ENCODE results near the gene IFT172. TPM values are rescaled to one million over a fixed set of nuclear protein-coding genes. Genes with fewer than 3 reads are reported as not detected.
A peak's percentile ranks its signal among the peaks of the same experiment; 100 is the strongest.

IFT172 gene
- total and polyA plus RNA-seq, 2 donors (not counting 3 experiments of a cell fraction or from before 2014, with no cell fraction given): 29.4 to 34.1 TPM

DNA sequence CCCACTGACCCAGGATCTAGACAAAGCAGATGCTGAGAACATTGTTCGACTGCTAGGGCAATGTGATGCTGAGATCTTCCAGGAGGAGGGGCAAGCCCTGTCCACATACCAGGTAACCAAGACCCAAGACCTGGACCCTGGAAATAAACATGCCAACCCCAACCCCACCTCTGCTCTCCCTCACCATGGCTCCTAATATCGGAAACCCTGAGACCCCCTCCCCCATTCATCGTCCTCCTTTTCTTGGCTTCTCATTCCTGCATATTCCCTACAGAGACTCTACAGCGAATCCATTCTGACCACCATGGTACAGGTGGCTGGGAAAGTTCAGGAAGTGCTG is 7.7 kb upstream of the IFT172 start:
- Histone ChIP-seq H3K4me3 (replicated peaks in 1 of 3; ENCODE audit: insufficient read depth in 1 of 3, low read depth in 1 of 3, low read length in 3 of 3) (no peak overlapping the region), H3K9me1 (replicated peaks; ENCODE audit: control insufficient read depth, extremely low read depth, insufficient read depth, low read length) (no peaks in the 10 kb centered on the region), H2AFZ (ENCODE audit: low read depth, low read length) (peak overlapping the region; percentile 92), H3K9me3 (replicated peaks; ENCODE audit: control insufficient read depth, insufficient read depth, low read length) (no peaks in the 10 kb centered on the region), H3K4me1 (ENCODE audit: control insufficient read depth, extremely low read depth, insufficient read depth, low read length) (peaks cover 16% of the 10 kb centered on the region), H3K27me3 (ENCODE audit: control insufficient read depth in 2 of 2, insufficient read depth in 2 of 2, low read length in 2 of 2) (no peaks in the 10 kb centered on the region), H4K20me1 (replicated peaks; ENCODE audit: control insufficient read depth, extremely low read depth, insufficient read depth, low read length) (no peaks in the 10 kb centered on the region), H3K9ac (replicated peaks; ENCODE audit: extremely low read depth, insufficient read depth, low read length) (no peak overlapping the region), H3K27ac (ENCODE audit: insufficient read depth, low read depth, low read length) (no peak overlapping the region), H3K4me2 (ENCODE audit: insufficient read depth, low read length) (peak overlapping the region; percentile 15), H3K79me2 (ENCODE audit: control insufficient read depth, insufficient read depth, low read length) (no peaks in the 10 kb centered on the region), H3K36me3 (ENCODE audit: control insufficient read depth in 2 of 2, extremely low read depth in 1 of 2, insufficient read depth in 2 of 2, low read length in 2 of 2) (no peaks in the 10 kb centered on the region)
- FAIRE-seq (peak; percentile 26), DNase-seq (ENCODE audit: low read depth, low spot score) (no peak)
- dilution Hi-C loops (cut with MboI; ENCODE audit: extremely low pct_ligation_motif_present, low sequenced_read_pairs): no loop called here
- ChIA-PET POLR2A (no interaction called here), CTCF (interaction anchor here (1.3 kb wide), 1 partner anchor 12 kb away, joined by 3 read pairs; no protein-coding TSS in a partner anchor)
- BruUV-seq (replicated peaks): no TSS peak
- no peak for TF ChIP-seq FOS (IDR thresholded peaks at IDR 0.05; ENCODE audit: borderline replicate concordance, insufficient read depth, low read length)
- no peak for TF ChIP-seq GATA2 (IDR thresholded peaks at IDR 0.05; ENCODE audit: insufficient read depth, insufficient read length, low read depth, low read length)
- TF ChIP-seq POLR2AphosphoS5 (IDR thresholded peaks at IDR 0.05; ENCODE audit: insufficient read depth, low read depth, low read length): no peak
- TF ChIP-seq MAX (IDR thresholded peaks at IDR 0.05; ENCODE audit: insufficient read depth, insufficient read length): no peak
- no peak for TF ChIP-seq CTCF (IDR thresholded peaks at IDR 0.05; ENCODE audit: extremely low read depth in 1 of 2, insufficient read depth in 1 of 2, low read depth in 1 of 2, low read length in 2 of 2)
- intact Hi-C loops (cut with micrococcal nuclease): no loop called here
